GM18526 (cell line): ENCODE data around the gene RIPK4.

ENCODE experiments used
- POLR2A ChIP-seq: IDR thresholded peaks from 3 replicates; pipeline ENCODE4 v1.6.1; 2011; ENCODE audit not compliant: insufficient read length; ENCODE audit errors: extremely low read depth

The RIPK4 gene

DNA sequence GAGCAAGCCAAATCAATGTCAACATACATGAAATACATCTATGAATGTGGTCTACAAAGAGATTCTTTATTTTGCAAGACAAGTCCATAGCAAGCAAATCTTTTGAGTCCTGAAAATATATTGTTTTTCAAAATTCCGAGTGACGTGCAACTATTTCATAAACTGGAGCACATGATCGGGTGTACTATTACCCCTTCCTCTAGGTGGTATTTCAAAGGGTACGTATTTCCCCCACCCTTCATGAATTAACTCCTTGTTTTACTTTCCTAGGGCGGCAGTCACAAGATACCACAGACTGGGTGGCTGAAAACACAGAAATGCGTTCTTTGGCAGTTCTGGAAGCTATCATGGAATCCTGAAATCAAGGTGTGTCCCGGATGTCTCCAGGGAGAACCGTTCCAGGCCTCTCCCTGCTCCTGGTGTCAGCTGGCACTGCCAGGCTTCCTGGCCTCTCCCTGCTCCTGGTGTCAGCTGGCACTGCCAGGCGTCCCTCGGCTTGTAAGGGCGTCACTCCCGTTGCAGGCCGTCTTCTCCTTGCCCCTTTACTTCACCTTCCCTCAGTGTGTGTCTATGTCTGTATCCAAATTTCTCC is 55.3 kb downstream of the RIPK4 start:
- TF ChIP-seq POLR2A, result no peak

DNA sequence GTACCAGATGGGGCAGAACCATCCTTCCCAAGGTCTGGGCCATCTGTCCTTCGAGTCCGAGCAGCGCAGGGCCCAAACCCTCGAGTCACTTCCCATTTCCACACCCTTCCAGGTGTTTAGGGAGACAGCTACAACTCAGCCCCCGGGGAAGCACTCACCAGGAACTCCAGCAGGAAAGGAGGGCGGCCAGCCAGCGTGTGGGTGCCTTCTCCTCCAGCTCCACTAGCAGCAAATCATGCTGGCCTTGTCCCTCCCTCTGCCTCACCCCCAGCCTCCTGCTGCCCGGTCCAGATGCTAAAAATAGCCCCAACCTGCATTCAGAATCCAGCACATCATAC is 56.1 kb downstream of the RIPK4 start:
- no peak for TF ChIP-seq POLR2A

DNA sequence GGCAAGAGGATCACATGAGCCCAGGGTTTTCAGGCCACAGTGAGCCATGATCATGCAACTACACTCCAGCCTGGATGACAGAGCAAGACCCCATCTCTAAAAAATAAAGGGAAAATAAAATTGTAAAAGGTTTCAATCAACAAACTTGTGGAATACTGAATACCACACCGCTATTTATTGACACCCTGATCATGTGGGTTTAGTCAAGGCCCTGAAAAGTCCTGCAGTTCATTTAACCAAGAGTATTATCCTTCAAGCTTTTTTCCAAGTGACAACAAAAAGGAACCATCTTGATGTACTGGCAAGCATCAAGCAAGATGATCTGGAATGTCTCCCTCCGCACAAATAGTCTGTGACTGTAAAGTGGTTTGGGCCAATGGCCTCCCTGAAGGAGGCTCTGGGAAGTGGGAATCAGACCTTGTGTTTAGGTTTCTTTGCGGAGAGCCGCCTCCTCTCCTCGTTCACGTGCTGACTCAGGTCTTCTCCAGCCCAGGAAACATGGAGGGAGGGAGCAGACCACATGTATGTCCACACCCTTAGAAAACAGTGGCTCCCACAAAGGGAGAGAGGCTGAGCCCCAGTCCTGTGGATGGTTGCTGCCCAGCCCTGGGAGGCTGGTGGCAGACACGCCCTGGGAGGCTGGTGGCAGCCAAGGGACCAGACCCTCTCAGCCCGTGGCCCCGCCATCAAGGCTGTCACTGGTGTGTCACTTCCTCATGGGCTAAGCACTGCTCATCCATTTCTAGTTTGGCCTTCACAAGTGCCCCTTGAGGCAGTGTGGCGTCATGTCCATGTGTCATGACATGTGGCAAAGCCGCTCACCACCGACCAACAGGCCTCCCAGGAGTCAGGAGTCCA is 56.7 kb downstream of the RIPK4 start:
- no peak for TF ChIP-seq POLR2A

DNA sequence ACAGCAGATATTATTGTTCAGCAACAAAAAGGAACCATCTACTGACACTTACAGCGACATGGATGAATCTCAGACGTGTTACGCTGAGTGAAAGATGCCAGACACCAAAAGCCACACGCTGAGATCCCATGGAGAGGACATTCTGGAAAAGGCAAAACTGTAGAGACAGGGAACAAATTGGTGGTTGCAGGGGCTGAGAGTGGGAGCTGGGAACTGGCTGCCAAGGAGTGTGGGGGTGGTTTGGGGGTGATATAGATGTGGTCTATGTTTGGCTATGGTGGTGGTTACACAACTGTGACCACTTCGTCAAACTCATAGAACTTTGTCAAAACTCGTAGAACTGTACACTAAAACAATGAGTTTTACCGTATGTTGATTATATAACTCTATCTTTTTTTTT is 57.7 kb downstream of the RIPK4 start:
- no peak for TF ChIP-seq POLR2A

DNA sequence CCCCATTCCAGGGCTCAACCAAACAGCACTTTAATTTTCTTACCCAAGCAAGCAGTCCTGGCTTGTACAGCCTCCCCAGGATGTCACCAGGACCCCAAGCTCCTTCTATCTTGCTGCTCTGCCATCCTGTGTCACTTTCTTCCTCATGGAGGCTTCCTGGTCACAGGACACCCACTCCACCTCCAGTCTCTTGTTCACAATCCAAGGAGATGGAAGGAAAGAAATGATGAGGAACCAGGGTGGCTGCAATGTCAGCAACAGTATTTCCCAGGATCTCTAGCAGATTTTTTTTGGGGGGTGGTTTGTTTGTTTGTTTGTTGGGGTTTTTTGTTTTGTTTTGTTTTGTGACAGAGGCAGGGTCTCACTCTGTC is 58.9 kb downstream of the RIPK4 start:
- no peak for TF ChIP-seq POLR2A

DNA sequence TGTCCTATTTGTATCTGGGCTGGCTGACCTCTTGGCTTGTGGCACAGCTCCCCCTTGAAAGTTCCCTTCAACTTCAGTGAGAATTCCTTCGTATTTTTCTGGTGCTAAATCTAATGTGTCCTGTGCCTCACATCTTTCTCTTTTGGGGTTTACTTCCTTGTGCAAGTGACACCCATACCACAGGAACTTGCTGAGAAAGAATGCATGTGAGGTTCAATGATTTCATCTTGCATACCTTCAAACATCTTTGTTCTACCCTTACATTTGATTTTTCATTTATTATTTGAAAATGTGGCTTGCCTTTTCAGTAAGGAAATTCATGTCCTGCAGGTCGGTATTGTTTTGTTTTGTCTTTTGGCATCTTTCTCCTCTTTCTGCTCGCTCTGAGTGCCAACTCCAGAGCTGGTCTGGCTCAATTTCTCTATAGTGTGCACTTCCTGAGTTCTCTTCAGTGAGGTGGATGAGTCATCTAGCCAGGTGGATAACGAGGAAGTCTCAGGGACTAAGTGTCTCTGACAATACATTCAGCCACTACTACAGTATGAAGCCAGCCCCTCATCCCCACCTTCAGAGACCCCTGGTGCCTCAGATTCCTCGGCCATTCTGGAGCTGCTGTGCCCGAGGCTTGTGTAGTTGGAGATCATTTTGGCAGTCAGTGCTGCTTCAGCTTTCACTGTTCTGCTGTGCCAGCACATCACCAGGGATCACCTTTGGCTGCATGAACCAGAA is 59.5 kb downstream of the RIPK4 start:
- TF ChIP-seq POLR2A, result no peak

DNA sequence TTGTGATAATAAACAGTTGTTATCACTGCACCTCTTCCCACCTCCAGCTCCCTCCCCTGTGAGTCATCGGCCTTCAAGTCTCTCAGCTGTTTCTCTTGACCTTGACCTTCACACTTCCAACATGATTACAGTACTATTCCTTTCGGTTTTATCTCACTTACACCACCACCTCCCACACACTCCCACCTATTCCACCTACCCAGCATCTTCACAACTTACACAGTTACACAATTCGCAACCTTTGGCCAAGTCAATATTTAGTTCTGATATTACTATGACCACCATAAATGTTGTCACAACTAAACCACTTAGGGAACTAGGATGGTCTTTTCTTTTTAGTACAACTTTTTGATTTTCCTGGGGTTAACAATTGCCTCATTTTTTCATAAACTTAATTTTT is 60.2 kb downstream of the RIPK4 start:
- no peak for TF ChIP-seq POLR2A

DNA sequence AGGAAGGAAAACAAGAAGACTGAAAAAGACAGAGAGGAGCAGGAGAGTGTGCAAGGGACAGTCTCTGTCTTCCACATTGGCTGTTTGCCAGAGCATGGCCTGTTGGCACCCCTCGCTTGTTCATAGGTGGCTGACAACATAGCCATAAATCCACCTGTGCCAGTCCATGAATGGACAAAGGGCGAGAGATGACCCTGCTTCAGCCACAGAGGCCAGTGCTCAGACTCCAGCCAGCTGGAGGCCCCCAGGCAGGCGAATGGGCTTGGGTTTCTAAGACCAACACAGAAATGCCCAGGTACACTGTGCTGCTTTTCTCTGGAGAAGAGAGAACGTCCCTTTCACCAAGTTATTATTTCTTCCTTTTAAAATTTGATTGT is 60.6 kb downstream of the RIPK4 start:
- TF ChIP-seq POLR2A, result no peak

DNA sequence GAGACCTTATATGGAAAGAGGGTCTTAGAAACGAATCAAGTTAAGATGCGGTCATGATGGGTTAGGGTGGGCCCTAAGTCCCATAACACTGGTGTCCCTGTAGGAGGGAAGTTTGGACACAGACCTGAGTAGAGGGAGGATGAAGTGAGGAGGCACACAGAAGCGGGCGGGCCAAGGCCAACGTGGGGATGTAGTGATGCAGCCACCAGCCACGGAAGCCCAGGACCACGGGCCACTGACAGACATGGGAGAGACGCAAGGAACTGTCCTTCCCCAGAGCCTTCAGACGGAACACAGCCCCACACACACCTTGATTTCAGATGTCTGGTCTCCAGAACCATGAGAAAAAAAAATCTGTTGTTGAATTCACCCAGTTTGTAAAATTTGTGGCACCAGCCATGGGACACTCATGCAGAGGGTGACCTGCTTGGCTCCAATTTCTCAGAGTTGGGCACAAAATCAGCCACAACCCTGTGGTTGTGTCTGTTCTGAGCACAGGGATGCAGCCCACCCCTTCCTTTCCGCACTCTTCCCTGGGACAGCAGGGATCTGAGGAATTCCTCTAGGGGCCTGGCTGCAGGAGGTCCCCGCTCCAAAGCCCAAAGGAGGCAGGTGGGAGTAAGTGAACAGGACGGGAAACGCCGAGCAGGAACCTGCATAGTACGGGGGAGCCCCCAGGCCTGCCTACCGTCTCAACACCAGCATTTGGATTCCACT is 61.1 kb downstream of the RIPK4 start:
- TF ChIP-seq POLR2A, result no peak

DNA sequence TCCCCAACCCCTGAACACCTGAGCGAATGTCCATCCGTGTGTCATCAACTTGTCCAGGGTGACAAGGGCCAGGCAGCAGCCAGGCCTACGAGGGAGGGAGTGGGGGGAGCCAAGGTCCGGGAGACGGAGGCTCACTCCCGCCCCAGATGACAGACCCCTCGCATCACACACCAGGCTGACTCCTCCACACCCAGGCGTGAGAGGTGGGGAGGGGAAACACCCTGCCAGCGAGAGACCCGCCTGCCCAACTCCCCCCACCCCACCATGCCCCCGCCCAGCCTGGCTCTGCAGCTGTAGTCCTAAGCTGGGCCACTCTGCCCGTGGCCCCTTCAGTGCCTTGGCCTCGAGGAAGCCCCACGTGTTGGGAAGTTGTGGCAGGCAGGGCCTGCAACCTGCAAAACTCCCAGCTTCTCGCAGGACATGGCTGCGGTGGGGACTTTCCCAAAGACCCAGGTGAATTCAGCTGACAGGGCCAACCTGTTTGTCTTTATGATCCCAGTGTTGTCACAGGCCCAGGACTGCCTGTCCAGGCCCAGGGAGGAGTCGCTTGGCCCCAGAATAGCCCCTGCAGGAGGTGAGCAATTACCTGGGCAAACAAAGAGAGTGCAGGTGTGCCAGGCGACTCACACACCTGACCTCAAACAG is 62.9 kb downstream of the RIPK4 start:
- no peak for TF ChIP-seq POLR2A

DNA sequence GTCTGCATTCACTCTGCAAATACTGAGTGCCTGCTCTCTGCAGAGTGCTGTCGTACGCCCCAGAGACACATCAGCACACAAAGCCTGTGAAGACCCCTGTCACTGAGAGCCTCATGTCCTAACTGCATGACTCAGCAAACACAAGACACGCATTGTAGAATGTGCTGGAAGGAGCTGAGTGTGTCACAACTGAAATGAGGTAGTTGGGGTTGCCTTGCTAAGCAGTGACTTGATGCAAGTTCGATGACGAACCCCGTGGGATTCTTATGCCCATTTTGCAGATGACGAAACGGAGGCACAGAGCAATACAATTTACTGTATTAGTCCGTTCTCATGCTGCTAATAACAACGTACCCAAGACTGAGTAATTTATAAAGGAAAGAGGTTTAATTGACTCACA is 65.1 kb downstream of the RIPK4 start:
- TF ChIP-seq POLR2A, result no peak

DNA sequence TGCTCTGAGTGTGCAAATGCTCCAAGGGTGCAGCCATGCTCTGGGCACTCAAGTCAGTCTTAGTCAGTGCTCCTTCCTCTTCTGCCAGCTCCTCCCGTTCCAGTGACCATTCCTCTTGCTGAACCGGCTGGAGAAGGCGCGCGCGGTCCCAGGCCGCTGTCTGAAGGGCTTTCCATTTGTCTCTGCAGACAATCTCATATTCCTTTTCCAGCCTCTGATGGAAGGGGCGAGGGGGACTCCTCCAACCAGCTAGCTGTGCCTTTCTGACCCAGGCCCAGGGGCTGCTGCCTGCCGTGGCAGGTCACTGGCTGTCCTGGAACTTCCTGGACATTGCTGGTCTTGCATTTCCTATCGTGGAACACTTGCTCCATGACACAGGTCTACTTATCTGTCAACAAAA is 67.5 kb downstream of the RIPK4 start:
- TF ChIP-seq POLR2A, result no peak

DNA sequence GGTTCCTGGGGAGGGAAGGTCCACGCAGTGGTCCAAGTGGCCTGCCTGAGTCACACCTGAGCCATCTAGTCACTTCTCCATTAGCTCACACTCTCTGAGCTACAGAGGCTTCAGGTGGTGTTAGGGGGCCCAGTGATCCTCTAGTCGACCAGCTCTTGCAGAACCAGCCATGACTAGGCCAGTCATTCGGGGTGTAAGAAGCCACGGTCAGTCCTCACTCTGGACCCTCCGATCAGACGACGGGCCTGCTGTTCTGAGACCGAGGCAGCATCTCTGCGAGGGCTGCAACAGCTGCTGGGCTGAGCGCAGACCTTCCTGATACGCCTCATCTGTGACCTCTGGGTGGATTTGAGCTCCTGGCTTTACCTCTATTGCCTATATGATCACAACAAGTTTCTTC is 68.8 kb downstream of the RIPK4 start:
- no peak for TF ChIP-seq POLR2A

DNA sequence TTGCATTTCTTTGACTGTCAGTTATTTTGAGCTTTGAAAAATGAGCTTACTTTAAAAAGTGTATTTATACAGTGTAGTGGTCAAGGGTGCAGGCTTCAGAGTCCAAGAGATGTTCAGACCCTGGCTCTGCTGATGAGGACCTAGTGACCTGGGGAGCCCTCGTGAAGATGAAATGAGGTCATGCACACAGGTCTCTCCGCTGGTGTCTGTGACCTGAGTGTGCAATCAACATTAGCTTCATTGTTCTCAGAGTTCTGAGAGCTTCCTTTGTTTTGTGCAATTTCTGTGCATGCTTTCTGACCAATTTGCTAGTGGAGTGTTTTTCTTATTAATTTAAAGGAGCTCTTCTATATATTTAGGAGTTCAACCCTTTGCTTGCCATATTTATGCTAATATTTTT is 71.3 kb downstream of the RIPK4 start:
- TF ChIP-seq POLR2A, result no peak

DNA sequence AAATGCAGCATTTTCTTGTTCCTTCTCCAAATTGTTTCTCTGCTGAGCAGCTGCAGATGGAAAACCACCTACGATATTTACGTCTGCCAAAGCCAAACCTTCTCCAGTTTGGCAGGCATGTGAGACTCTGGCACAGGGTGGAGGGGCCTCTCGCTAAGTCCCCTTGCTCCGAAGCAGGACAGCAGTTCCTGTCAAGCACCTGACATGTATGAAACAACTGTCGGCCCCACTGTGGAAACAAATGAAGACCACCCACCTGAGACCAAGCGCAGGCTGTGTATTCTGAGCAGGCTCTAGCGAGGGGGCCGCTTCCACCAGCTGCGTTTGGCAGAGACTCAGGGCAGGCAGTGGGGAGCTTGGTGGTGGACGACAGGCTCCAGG is 74.7 kb downstream of the RIPK4 start:
- TF ChIP-seq POLR2A, result no peak
